NCI-H69 (cell line): ENCODE data around the gene TTC39B.
"Not testable (repeated sequence)": the region's sequence is repeated elsewhere in the genome, so short reads cannot be mapped to it uniquely, and the experiment has no call there.

Experiments
- DNase-seq: peaks from one replicate; lab custom pipeline; 2025; lab: John Stamatoyannopoulos, UW

The TTC39B gene

GRCh38 chr9:15306757-15307522 lies at the start of gene TTC39B:
Gene TTC39B, minus strand, starts transcription at chr9:15307216. Its CDS starts 91 bp downstream, at chr9:15307125.
- DNase-seq: peak; percentile 98

GRCh38 chr9:15355669-15356068 lies 48.7 kb upstream of the TTC39B start:
- no peak for DNase-seq

GRCh38 chr9:15354713-15355112 lies 47.7 kb upstream of the TTC39B start:
- no peak for DNase-seq

GRCh38 chr9:15353892-15354291 lies 46.9 kb upstream of the TTC39B start:
- DNase-seq: no peak

- no peak for DNase-seq
These were observed 45.3 kb upstream of the TTC39B start for GRCh38 chr9:15352306-15352705.

GRCh38 chr9:15349892-15350761 lies 43.1 kb upstream of the TTC39B start:
- peak; percentile 88 for DNase-seq

GRCh38 chr9:15346837-15347236 lies 39.8 kb upstream of the TTC39B start:
- no peak for DNase-seq

- no peak for DNase-seq
These were observed 37.2 kb upstream of the TTC39B start for GRCh38 chr9:15344191-15344590.

GRCh38 chr9:15333376-15333881 lies 26.4 kb upstream of the TTC39B start:
- no peak for DNase-seq

- no peak for DNase-seq
These were observed 25.9 kb upstream of the TTC39B start for GRCh38 chr9:15332939-15333338.

GRCh38 chr9:15329539-15330109 lies 22.6 kb upstream of the TTC39B start:
- peak; percentile 59 for DNase-seq

GRCh38 chr9:15328946-15329345 lies 21.9 kb upstream of the TTC39B start:
- no peak for DNase-seq

- not testable (repeated sequence) for DNase-seq
These were observed 15.7 kb upstream of the TTC39B start for GRCh38 chr9:15322695-15323094.

GRCh38 chr9:15319661-15320060 lies 12.6 kb upstream of the TTC39B start:
- DNase-seq: not testable (repeated sequence)

- DNase-seq: no peak
These were observed 10.8 kb upstream of the TTC39B start for GRCh38 chr9:15317836-15318235.

- DNase-seq: no peak
These were observed 4.6 kb upstream of the TTC39B start for GRCh38 chr9:15311607-15312006.

- DNase-seq: no peak
These were observed 3.3 kb upstream of the TTC39B start for GRCh38 chr9:15310107-15310850.

GRCh38 chr9:15308511-15308910 lies 1.5 kb upstream of the TTC39B start:
- peak; percentile 16 for DNase-seq

GRCh38 chr9:15307523-15307841 lies 466 bp upstream of the TTC39B start:
- no peak for DNase-seq

GRCh38 chr9:15306068-15306756 lies 804 bp downstream of the TTC39B start:
- peak; percentile 97 for DNase-seq

GRCh38 chr9:15305470-15305869 lies 1.5 kb downstream of the TTC39B start:
- no peak for DNase-seq
